HG02981 (cell line): Measurements from ENCODE around the gene COLEC12.

Source experiments
- ATAC-seq: cut with Tn5 transposase; IDR thresholded peaks from one replicate; pipeline ENCODE4 v1.9.1; 2021; ENCODE audit warnings: mild to moderate bottlenecking, moderate library complexity; ENCODE audit not compliant: unreplicated experiment

COLEC12 gene

GRCh38 chr18:392928-393573 is 107.5 kb downstream of the COLEC12 start:
- ATAC-seq, result no peak

- no peak for ATAC-seq
These were observed 109.6 kb downstream of the COLEC12 start for GRCh38 chr18:390741-391478.

DNA sequence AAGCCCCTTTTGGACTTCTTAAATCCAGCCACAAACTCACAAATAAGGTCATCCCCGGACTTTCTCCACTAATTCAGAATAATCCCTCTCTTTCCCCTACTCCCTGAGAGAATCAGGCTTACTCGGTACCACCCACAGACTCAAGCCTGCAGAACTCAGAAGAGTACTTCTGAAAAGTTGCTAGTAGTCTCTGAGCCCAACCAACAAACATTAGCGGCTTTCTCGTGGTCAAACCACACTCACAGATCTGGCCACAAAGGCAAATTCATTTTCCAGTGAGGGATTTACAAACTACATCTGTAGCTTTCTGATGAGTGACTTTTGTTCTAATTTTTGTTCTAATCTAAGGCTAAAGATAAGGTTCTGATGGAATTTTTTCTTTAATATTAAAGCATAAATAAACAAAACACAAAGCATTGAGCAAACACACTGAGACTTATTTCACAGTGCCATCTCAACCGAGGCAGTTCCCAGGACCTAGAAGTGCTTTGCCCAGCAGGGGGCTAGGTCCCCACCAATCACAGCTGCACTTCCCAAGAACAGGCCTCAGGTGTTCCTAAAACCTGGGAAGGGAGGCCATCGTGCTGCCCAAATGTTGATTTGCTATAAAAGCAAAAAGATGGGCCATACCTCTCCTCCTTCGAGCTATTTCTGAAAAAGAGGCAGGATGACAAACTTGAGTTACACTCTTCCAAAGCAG is 110.7 kb downstream of the COLEC12 start:
- no peak for ATAC-seq

- no peak for ATAC-seq
These were observed 112.3 kb downstream of the COLEC12 start for GRCh38 chr18:388200-388599.

- ATAC-seq, result no peak
These were observed 113.5 kb downstream of the COLEC12 start for GRCh38 chr18:386994-387393.

GRCh38 chr18:384897-385296 is 115.6 kb downstream of the COLEC12 start:
- ATAC-seq, result no peak

DNA sequence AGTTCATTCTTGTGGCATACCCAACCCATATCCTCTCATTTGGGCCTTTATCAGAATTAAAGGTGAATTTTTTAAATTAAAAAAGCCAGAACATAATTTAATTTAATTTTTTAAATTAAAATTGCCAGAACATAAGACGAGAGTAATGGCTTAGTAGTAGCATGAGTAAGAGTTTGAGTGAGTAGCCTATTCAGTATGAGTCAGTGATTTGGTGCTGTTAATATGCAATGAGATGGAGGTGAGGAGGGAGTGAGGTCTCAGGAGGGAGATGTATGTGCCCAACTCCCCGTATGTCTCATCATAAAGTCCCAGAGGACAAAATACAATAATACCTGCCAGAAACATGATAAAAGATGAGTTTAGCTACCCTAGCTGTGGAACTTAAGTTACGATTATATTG is 117.4 kb downstream of the COLEC12 start:
- no peak for ATAC-seq

DNA sequence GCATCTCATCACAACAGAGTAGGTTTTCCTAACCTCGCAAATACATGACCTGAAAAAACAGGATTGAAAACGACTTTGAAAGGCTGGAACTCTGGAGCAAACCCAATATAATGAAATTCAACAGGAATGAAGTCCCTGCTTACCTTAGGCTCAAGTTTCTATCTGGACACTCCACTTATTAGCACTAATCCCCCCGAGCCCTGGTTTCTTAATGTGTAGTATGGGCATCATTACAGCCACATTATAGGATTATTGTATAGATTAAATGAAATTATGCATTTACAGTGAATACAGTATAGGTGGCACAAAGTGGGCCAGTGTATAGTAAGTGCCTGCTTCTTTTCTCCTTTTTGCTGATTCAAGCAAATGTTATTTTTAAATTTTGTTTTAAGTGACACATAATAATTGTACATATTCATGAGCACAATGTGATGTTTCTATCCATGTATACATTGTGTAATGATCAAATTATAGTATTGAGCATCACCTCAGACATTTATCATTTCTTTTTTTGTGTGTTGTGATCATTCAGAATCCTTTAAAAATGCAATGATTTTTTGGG is 118.0 kb downstream of the COLEC12 start:
- ATAC-seq, result no peak

DNA sequence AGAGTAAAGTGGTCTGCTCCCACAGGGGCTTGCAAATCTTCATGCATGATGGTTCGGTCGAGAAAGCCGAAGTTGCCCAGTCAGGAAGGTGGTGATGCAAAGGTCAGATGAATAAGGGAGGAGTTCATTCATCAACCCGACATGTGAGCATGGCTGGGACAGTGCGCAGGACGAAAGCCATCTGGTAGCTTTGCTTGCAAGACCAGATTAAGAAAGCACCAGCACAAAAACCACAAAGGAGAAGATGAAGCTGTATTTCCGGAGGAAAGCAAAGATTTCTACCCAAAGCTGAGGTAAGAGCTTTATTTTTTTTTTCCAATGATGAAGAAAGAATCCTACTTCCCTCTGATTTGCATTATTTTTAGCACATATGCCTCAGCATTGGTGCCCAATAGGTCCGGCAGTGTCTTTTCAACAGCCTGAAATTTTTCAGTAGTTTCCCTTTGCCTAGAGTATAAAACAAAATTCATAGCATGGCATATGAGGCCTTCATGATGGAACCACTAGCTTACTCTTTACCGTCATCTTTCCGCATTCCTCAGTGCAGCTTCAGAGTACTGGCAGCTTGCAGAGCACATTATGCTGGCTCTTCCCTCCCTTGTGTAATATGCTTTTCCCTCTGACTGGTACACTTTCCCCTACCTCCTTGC is 120.7 kb downstream of the COLEC12 start:
- no peak for ATAC-seq

GRCh38 chr18:378079-378478 is 122.4 kb downstream of the COLEC12 start:
- ATAC-seq, result no peak

GRCh38 chr18:377088-377487 is 123.4 kb downstream of the COLEC12 start:
- ATAC-seq, result no peak

GRCh38 chr18:376311-376710 is 124.2 kb downstream of the COLEC12 start:
- no peak for ATAC-seq

GRCh38 chr18:374721-375168 is 125.8 kb downstream of the COLEC12 start:
- ATAC-seq, result peak; percentile 92

DNA sequence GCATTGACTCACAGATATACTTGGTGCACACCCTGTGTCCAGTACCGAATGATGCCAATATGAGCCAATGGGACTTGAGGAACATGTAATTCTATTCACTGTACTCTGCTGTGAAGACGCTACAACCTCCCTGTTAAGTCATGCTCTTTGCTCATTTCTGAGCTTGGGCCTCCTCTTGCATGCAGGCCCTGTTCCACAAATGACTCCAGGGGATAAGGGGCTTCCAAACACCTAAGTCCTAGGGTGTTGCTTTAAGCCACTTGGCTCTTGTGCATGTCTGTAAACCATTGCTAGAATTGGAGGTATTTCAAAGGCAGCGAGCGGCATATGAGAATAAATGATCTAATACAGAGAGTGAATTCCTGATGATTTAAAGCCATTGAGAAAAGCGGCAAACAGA is 126.7 kb downstream of the COLEC12 start:
- no peak for ATAC-seq

GRCh38 chr18:371609-371982 is 128.9 kb downstream of the COLEC12 start:
- ATAC-seq, result no peak

DNA sequence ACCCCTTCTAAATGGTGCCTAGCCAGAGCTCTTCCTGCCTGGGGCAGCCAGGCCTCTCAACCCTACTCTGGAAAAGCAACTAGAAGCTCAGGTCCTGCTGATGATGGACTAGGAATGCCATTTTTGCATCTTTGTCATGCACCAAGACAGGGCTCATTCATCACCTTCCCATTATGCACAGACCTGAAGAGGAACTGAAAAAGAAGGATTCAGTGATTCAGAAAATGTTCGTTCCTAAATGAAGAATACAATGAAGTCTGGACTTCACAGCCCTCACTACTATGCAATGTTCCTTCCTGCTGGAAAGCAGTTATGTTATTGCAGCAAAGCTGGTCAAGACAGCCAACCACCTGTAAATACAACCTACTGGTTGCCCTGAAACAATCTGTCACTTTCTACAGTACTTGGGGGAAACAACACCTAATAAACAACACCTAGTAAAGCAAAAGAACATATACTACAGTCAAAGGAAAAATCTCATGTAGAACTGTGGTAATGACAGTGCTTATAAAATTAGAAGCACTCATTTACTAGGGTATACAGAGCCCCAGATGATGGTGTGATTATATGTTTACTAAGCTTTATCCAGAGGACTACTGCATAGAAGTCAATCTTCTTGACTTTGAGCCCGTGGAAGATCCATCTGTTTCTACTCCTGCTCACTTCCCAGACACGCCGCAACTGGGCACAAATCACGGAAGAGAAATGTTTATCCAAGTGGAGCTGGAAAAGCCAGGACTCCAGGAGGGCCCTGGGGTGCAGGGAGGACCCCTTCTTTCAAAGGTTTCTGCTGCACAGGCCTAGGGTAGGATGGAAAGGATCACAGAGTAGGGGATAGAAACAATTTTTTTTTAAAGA is 129.5 kb downstream of the COLEC12 start:
- ATAC-seq, result no peak

DNA sequence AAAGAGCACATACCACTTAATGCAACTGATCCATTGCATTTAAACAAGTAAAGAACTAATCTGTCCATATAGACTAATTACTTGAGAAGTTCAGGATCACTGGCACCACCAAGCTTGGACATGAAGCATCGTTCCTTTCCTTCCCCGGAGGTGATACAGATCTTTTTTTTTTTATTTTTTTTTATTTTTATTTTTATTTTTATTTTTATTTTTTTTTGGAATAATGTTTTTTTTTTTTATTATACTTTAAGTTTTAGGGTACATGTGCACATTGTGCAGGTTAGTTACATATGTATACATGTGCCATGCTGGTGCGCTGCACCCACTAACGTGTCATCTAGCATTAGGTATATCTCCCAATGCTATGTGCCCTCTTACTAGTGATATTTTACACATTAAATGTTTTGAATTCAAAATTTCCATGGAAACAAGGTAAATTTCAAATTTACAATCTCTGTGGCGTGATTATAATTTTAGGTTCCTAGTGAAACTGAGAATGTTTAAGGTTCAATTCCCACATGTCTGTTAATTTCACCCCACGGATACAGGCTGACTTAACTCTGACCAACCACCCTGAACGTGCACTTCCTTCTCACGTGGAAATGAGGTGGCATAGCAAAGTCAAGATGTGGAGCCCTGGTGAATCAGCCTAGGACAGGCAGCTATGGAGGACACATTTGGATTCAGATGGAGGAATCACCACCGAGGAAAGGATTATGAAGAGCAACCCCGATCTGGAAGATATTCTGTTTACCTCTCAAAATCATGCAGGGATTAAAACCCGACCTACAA is 131.1 kb downstream of the COLEC12 start:
- no peak for ATAC-seq

DNA sequence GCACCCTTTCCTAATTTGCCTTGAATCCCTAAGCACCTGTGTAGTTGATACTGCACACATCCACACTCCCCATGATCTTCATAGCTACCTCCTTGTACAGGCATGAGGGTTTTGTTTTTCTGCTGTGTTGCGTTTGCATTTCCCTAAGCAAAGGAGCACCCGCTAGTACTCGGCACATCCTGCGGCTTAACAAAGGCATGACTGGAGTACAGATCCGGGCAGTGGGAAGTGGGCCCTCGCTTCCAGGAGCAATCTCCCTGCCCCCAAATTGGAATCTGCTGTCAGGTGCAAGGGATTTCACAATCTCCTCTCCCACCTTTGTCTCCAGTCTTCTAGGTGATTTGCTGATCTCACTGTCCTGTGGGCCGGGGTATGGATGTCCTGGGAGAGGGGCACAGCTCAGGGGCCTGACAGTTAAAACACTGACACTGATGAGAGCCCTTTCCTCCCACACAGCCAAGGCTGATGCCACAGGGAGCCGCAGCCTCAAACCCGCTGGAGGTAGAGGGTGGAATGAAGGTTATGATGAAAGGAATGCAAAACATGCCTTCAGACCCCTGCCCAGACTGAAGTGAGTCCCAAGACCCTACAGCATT is 133.9 kb downstream of the COLEC12 start:
- ATAC-seq, result no peak

GRCh38 chr18:365651-366050 is 134.8 kb downstream of the COLEC12 start:
- ATAC-seq, result no peak
